ENCODE measurements around the gene CTNNA2. TPM values are rescaled to one million over a fixed set of nuclear protein-coding genes. Genes with fewer than 3 reads are reported as not detected.

The CTNNA2 gene
- total RNA-seq, 1 donor from 2014 or later = 2.9 TPM

DNA sequence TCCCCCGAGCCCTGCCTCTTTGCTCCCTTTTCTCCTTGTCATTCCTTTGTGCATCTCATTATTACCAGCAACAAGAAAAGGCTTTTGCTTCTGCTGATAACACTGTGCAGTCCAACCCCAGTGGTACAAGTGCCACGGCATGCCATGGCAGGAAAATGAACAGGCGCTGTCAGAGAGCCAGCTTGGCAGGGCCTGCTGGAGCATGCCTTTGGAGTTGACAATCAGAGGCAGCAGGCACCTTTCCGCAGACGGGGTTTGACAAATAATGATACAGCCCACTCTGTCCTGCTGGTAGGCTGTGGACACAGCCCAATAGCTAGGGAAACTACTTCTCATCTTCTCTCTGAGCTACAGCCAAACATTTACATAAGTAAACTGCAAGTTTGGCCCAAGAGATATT, 1035.6 kb downstream of the CTNNA2 start:
- H3K27me3 Mint-ChIP-seq (ENCODE audit: low read depth) = no peaks in the 10 kb centered on the region
- H3K4me1 Mint-ChIP-seq = peaks cover 11% of the 10 kb centered on the region
- DNase-seq (ENCODE audit: low read depth, low spot score) = no peak
- no peaks in the 10 kb centered on the region for H3K36me3 Mint-ChIP-seq (ENCODE audit: low read depth)
- no peak for TF ChIP-seq CTCF (conservative IDR thresholded peaks at IDR 0.05)
- no peak overlapping the region for H3K4me3 Mint-ChIP-seq
- peaks cover 3% of the 10 kb centered on the region for H3K9me3 Mint-ChIP-seq
- no peak overlapping the region for H3K27ac Mint-ChIP-seq (ENCODE audit: unreplicated experiment)

GRCh38 chr2:80549901-80550300, 1037.0 kb downstream of the CTNNA2 start:
- Mint-ChIP-seq H3K9me3 (peaks cover 3% of the 10 kb centered on the region), H3K4me3 (no peak overlapping the region), H3K4me1 (peaks cover 11% of the 10 kb centered on the region), H3K27ac (ENCODE audit: unreplicated experiment) (no peak overlapping the region), H3K36me3 (ENCODE audit: low read depth) (no peaks in the 10 kb centered on the region), H3K27me3 (ENCODE audit: low read depth) (no peaks in the 10 kb centered on the region)
- no peak for DNase-seq (ENCODE audit: low read depth, low spot score)
- TF ChIP-seq CTCF (conservative IDR thresholded peaks at IDR 0.05) = no peak

- Mint-ChIP-seq H3K36me3 (ENCODE audit: low read depth) (no peaks in the 10 kb centered on the region), H3K4me1 (no peaks in the 10 kb centered on the region), H3K27ac (ENCODE audit: unreplicated experiment) (no peak overlapping the region), H3K9me3 (peaks cover 5% of the 10 kb centered on the region), H3K27me3 (ENCODE audit: low read depth) (no peaks in the 10 kb centered on the region), H3K4me3 (no peak overlapping the region)
- no peak for DNase-seq (ENCODE audit: low read depth, low spot score)
- TF ChIP-seq CTCF (conservative IDR thresholded peaks at IDR 0.05) = no peak
These were observed 1047.5 kb downstream of the CTNNA2 start for GRCh38 chr2:80560326-80560725.

- H3K9me3 Mint-ChIP-seq = no peaks in the 10 kb centered on the region
- no peak for TF ChIP-seq CTCF (conservative IDR thresholded peaks at IDR 0.05)
- no peaks in the 10 kb centered on the region for H3K4me1 Mint-ChIP-seq
- no peak overlapping the region for H3K27ac Mint-ChIP-seq (ENCODE audit: unreplicated experiment)
- no peak for DNase-seq (ENCODE audit: low read depth, low spot score)
- no peak overlapping the region for H3K4me3 Mint-ChIP-seq
- H3K36me3 Mint-ChIP-seq (ENCODE audit: low read depth) = no peaks in the 10 kb centered on the region
- H3K27me3 Mint-ChIP-seq (ENCODE audit: low read depth) = no peaks in the 10 kb centered on the region
These were observed 1055.2 kb downstream of the CTNNA2 start for GRCh38 chr2:80568011-80568410.

DNA sequence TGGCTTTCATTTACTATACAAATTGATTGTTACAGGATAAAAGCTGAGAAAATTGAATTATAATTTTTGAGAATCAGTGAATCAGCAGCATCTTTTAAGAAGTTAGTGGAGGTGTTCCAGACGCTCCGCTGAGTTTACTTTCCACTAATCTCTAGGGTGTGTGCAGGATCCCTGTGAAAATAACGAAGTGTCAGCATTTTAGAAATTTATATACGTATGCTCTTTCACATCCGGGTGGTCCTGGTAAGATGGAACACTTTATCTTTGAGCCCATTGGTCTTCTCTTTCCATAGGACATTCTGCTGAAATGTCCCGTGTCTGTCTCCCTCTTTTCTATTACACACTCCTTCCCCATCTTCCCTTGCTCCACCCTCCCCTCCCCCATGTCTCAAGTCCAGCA, 1060.3 kb downstream of the CTNNA2 start:
- no peaks in the 10 kb centered on the region for H3K9me3 Mint-ChIP-seq
- no peaks in the 10 kb centered on the region for H3K27me3 Mint-ChIP-seq (ENCODE audit: low read depth)
- TF ChIP-seq CTCF (conservative IDR thresholded peaks at IDR 0.05) = no peak
- no peaks in the 10 kb centered on the region for H3K4me1 Mint-ChIP-seq
- no peak overlapping the region for H3K27ac Mint-ChIP-seq (ENCODE audit: unreplicated experiment)
- H3K36me3 Mint-ChIP-seq (ENCODE audit: low read depth) = no peaks in the 10 kb centered on the region
- no peak overlapping the region for H3K4me3 Mint-ChIP-seq
- DNase-seq (ENCODE audit: low read depth, low spot score) = no peak

DNA sequence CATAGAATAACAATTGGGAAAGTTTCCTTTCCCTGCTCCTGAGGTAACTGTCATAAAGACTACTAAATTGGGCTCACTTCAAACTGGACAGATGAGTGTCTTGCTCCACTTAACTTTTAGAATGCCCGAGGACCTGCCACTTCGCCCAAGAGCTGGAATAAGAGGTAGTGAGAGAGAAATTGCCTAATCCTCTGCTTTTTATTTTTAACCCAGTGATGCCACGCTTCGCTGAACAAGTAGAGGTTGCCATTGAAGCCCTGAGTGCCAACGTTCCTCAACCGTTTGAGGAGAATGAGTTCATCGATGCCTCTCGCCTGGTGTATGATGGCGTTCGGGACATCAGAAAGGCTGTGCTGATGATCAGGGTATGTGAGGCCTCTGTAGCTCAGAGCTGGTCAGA, 1061.1 kb downstream of the CTNNA2 start:
- Mint-ChIP-seq H3K9me3 (no peaks in the 10 kb centered on the region), H3K4me3 (no peak overlapping the region), H3K27me3 (ENCODE audit: low read depth) (no peaks in the 10 kb centered on the region), H3K36me3 (ENCODE audit: low read depth) (no peaks in the 10 kb centered on the region), H3K27ac (ENCODE audit: unreplicated experiment) (no peak overlapping the region), H3K4me1 (no peaks in the 10 kb centered on the region)
- DNase-seq (ENCODE audit: low read depth, low spot score) = no peak
- TF ChIP-seq CTCF (conservative IDR thresholded peaks at IDR 0.05) = no peak
